ENCODE results near the gene ILRUN. TPM values are rescaled to one million over a fixed set of nuclear protein-coding genes. Genes with fewer than 3 reads are reported as not detected.

Gene ILRUN
- polyA plus RNA-seq, 1 donor = 49.8 TPM

Other genes with a start within 250 kb of the ILRUN start
- gene PACSIN1, start 230.7 kb downstream of the ILRUN start, polyA plus RNA-seq (ENCODE audit: insufficient read length) = 0.57 TPM
- gene SPDEF, start 140.4 kb downstream of the ILRUN start, polyA plus RNA-seq (ENCODE audit: insufficient read length) = 0.07 TPM
- gene SNRPC, start 60.7 kb upstream of the ILRUN start, polyA plus RNA-seq (ENCODE audit: insufficient read length) = 121 TPM
- gene BLTP3A, start 95.3 kb upstream of the ILRUN start, polyA plus RNA-seq (ENCODE audit: insufficient read length) = 17.3 TPM
- gene TAF11, start 191.3 kb upstream of the ILRUN start, polyA plus RNA-seq (ENCODE audit: insufficient read length) = 58.2 TPM
- 42.0 TPM for gene ANKS1A, start 192.5 kb upstream of the ILRUN start, polyA plus RNA-seq (ENCODE audit: insufficient read length)

All from left kidney (tissue), 1 donor.